GM19099 (cell line): ENCODE data around the gene ORC1.

Experiments
- POLR2A ChIP-seq: IDR thresholded peaks from 3 replicates; pipeline ENCODE4 v1.6.1; 2011; ENCODE audit warnings: low read depth; ENCODE audit not compliant: insufficient read length; ENCODE audit errors: extremely low read depth

ORC1 gene

DNA sequence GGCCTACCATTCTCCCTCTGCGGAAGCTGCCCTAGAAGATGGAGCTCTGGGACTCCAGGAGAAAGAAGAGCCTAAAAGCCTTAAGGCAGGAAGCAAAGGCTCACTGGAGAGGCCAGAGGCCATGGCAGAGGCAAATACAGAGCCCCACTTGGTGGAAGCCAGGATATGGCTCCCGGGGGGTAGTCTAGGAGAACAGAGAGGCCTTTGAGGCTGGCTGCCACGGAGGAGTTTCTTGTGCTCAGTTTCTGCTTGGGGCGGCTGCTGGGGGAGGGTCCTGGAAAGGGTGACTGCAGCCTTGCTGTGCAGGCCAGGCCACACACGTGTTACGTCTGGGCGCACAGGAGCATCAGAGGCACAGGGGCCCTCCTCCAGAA is 43.6 kb downstream of the ORC1 start:
- TF ChIP-seq POLR2A = no peak

DNA sequence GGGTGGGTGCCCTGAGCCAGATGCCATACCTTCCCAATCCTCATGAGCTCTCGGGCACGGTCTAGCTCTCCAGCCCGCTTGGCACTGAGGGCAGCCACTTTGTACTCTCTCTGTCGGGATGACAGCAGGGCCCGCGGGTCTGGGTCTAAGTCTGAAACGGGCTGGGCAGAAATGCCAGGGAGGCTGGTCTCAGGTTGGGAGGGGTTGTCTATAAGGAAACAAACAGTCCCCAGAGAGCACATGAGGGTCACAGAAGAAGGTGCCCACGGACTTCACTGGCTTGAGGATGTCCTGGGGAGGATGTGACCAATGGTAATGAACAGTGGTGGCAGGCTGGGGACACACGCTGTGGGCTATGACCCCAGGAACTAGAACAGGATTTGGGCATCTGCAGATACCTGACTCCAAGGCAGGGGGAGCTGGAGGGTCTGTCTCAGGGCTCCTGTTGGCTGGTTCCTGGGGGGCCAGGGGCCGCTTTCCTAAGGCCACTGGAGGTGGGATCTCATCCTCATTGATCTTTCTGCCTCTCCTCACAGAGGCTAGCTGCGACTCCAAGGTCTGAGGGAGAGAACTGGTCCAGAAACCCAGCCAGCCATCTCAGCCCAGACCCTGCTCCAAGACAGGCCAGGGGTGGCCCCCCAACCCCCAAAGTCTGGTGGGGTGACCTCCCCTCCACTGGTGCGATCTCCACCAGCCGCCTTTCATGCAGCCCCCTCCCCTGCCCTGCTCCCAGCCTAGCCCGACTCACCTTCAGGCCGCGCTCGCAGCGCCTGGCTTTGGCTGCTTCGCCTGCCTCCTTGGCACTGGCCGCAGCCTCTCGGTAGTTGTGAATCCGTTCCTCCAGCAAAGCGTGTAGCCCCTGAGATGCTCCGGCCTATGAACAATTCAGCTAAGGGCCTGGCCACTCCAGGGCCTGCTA is 44.3 kb downstream of the ORC1 start:
- no peak for TF ChIP-seq POLR2A

DNA sequence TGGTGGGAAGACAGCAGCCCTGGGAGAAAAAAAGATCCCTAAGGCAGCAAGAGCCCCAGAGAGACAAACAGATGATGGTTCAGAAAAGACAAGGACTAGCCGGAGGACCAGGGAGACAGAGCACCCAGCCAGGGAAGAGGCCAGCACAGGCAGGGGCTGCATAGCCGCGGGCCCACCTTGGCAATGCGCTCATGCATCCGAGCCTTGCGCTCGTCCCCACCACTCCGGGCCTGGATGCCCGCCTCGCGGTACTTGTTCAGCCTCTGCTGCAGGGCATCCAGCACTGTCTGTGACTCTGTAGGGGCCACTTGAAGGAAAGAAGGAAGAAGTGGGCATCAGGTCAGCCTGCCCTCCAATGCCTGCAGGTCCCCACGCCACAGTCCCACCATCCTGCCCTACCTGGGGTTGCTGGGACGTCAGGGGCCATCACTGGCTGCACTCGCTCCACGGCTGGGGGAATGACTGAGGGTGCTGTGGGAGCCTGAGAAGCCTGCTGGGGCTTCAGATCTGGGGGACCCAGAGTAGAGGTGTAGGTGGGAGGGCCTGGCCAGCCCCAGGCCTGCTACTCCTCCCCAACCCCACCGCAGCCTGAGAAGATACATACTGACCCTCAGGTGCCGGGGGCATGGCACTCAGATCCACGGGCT is 45.2 kb downstream of the ORC1 start:
- TF ChIP-seq POLR2A = no peak

DNA sequence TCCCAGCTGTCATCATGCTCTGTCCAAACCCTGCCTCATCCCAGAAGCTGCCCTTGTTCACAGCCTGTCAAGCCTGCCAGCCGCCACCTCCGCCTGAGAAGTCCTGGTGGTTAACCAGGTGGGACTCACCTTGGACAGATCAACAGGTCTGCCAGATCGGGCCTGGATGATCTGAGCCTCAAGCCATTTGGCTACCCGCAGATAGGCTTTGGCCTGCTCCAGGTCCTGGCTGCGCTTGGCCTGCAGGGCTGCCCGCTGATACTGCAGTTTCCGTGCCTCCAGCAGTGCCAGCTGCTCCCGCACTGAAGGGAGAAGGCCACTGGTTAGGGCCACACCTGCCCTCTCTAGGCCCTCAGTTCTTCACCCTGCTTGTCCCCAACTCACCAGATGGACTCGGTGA is 46.8 kb downstream of the ORC1 start:
- no peak for TF ChIP-seq POLR2A

DNA sequence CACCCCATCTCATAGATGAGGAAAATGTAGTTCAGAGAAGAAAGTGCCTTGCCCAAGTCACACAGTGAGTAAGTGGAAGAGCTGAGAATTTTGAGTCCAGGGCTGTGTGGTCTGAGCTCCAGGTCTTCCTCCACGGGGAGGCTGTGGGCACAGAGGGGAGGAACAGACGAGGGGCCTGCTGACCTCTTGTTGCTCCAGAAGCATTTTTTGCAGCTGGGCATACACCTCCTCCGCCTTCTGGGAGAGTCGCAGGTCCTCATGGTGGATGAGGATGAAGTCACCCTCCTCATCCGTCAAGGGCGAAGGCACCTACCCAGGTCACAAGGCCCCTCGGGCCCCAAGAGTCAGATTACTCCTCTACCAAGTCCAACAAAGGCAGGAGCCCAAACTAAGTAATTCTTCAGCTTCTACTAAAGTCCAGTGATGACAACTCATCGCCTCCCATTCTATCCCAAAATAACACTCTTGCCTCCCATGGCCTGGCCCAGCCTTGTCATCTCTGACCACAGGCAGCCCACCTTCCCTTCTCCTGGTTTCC is 47.3 kb downstream of the ORC1 start:
- no peak for TF ChIP-seq POLR2A

DNA sequence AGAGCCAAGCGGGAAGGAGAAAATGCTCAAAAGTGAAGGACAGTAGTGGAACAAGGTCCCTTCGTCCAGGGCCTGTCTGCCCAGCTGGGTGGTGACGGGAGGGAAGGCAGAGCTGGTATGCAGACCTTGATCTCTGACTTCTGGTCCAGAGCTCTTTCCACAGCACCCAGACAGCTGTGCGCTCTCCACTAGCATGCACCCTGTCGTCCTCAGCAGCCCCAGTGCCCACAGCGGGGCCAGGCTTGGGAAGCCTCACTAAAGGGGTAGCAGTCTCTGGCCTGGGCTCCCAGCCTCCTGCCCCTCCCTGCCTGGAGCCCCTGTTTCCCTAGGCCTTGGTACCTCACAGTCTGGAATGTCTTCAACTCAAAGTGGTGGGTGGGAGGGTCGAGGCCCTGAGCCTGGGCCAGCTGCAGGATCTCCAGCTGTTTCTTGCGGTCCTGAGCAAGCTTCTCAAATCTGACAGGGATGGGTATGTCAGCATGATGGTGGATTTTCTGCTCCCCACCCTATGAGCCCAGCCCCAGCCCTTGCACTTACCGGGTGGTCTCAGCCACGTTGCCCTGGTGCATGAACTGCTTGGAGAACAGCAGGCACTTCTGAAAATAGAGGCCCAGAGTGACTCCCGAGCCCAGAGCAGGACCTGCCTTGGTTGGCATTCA is 48.2 kb downstream of the ORC1 start:
- TF ChIP-seq POLR2A = no peak

DNA sequence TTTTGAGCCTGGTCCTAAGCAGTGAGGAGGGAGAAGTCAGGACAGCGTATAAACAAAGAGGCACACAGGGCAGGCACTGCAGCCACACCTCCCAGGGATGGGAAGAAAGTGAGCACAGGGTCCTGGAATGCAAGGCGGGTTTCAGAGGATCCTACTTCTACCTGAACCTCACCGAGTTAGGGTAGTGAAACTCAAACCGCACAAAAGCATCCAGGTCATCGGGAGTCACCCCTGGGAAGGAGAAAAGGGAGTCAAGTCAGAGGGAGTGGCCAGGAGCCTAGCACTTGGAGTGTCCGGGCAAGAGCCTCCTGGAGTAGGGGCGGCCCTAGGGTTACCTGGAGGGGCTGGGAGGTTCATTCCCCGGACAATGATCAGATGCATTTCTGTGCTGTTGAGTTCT is 48.8 kb downstream of the ORC1 start:
- no peak for TF ChIP-seq POLR2A

DNA sequence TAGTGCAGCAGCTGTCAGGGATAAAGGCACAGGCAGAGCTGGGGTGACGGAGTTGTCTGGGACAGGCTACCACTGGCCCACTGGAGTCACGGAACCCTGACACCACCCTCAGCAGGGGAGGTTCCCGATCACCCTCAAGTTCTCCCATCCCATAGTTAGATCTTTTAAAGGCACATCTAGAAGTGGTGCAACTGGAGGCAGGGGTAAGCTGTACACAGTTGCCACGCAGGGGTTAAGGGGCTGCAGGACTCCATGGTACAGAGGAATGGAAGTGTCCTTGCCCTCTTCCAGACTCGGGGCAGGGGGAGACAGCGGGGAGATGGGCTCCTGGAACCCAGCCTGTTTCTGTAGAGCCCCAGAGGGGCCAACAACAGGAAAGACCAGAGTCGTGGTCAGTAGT is 51.5 kb downstream of the ORC1 start:
- TF ChIP-seq POLR2A = no peak

DNA sequence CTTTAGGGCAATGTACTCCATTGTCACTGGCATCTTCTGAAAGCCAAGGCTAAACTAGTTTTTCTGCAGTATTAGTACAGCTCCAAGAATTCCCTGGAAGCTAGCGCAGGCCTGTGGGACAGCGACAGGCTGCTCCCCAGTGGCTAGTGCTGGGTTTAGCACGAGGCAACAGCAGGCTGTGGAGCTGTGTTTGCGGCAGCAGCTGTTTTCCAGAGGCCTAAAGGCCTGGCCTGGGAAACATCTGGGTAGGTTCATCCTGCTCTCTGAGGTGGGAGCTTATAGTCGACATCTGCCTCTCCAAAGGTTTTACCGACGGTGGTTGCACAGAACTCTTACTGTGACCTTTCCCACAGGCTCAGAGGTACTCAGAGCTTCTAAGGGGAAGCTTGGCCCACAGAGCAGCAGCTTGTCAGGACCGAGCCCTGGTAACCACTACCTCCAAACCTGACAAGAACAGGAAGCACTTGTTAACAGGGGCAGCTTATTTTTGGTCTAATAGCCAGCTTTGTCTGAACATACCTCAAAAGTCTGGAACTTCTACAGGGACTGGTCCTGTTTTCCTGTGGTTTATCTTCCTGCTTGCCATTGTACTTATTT is 55.4 kb downstream of the ORC1 start:
- no peak for TF ChIP-seq POLR2A

DNA sequence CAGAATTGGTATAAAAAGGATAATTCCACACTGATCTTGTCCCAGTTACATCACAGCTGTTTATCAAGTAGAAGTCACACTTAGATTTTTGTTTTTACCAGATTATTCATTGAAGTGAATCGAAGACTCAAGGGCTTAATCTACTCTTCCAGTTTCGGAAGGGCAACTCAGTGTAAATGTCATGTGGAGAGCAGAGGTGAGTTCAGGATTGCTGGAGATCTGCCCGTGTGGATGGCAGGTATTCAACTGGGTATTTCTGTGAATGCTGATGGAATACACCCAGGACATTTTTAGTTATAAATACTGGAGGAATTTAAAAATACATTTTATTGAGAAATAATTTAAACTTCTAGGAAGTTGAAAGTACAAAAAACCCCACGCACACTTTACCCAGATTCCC is 57.6 kb downstream of the ORC1 start:
- no peak for TF ChIP-seq POLR2A

DNA sequence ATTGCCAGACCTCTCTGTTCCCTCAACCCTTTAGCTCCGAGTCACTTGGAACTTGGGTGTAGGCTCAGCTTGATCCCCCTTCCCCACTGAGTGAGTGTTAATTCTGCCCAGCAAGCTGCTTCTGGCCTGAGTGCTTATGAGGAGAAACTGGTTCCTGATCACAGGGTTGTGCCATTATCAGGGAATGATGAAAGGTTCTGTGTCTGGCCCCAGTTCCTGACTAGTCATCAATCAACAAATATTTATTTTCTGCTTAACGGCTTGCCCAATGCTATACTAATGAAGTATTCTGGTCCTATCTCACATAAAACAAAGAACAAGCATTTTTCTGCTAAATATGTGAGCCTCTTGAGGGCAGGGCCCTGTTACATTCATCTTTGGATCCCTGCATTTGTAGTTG is 59.0 kb downstream of the ORC1 start:
- TF ChIP-seq POLR2A = no peak

DNA sequence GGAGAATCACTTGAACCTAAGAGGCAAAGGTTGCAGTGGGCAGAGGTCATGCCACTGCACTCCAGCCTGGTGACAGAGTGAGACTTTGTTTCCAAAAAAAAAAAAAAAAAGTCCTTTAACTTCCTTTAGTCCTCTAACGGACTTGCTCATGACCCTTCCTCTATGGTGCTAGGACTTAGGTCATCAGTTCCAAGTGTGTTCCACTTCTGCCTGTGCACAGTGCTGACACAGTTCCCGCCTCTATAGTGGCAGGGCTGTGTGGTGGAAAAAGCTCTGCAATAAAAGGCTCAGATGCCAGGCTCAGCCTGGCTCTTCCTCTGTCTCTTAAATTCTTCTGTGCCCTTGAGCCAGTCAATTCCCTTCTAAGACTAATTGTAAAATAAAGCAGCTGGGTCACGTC is 60.2 kb downstream of the ORC1 start:
- no peak for TF ChIP-seq POLR2A

DNA sequence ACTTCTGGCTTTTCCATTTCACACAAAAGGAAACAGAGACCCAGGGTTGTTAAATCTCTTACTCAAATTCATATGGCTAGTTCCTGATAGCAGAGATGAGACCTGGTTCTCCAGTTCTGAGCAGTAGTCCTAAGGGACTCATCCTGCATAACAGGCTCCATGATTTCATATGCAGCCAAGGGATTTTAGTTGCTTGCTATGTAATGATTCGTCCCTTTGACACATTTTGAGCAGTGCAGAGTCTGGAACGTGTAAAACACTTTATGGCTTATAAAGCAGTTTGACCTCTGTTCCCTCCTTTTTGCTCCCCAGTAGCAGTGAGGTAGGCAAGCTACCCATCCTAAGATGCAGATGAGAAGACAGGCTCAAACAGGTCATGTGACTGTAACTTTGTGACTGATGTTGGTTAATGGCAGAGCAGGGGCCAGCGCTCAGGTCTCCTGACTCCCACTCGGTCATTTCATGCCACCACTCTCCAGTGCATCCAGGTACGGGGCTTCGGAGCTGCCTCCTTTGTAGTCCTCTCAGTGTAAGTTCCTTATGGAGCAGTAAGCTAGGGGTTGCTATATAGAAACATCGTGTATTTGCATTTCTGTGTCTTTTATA is 62.5 kb downstream of the ORC1 start:
- no peak for TF ChIP-seq POLR2A

DNA sequence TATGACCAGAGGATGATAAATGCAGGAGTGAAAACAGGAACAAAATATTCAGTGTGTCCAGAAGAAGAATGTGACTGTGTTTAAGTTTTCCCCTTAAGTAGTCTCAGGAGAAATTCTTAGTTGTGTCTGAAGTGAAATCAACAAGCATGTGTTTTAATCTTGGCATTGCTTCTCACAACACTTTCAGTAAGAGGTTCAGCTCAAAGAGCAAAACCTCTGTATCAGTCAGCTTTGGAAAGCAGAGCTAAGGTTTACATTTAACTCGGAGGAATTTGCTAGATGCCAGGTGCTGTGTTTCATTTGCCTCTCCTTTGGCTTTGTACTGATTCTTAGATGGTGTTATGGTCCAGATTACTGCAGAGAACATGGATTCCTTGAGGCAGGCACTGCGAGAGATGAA is 66.8 kb downstream of the ORC1 start:
- no peak for TF ChIP-seq POLR2A

DNA sequence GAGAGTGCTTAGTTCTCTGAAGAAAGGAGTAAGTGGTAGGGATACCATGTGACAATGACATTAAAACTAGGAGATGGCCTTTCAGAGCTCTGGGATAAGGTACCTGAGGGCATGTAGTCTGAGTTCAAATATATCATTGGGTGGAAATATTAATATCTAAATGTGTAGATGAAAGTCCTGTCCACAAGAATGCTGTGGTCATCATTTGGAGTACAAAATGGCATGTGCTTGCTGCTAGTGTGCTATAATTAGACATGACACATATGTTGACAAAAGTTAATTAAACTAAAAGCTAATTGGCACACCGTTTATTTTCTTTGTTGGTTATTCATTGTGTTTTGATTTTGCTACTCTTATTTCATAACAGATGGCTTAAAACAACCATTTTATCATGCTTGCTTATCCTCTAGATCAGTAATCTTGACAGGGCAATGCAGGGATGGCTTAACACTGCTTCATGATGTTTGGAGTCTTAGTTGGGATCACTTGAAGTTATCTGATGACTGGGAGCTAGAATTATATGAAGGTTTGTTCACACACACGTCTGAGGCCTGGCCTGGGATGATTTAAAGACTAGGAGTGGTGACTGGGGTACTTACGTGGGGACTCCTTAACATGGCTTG is 69.2 kb downstream of the ORC1 start:
- TF ChIP-seq POLR2A = no peak

DNA sequence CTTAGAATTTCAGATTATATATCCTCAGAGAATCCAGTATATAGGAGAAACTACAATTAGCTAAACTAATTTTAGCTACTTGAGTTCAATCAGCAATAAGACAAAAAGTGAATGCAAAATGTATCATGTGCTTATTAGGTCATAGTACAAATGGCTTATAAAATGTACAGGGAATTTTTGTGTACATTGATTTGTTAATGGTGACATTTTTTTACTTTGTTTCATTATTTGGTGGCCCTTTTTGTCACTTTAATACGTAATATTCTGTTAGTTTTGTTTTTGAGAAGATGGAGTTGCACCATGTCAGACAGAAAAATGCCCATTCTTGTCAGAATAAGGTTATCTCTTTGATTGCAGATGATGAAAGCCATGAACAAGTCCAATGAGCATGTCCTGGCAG is 71.8 kb downstream of the ORC1 start:
- no peak for TF ChIP-seq POLR2A
